Loucy (cell line): ENCODE measurements around the gene CACNA2D3.

Experiments
- EZH2phosphoT487 ChIP-seq: fragments of 200-600 bp; IDR thresholded peaks from 2 replicates; pipeline ENCODE4 v1.6.1; 2018; ENCODE audit warnings: antibody characterized with exemption, mild to moderate bottlenecking, moderate library complexity, borderline replicate concordance
- TF ChIP-seq, protein P1 (sequence below): fragments of 200-600 bp; sonication (generic); conservative IDR thresholded peaks from 2 replicates; pipeline ENCODE4 v1.5.1; 2014; ENCODE audit warnings: mild to moderate bottlenecking, antibody characterized with exemption, low read length

DNA sequence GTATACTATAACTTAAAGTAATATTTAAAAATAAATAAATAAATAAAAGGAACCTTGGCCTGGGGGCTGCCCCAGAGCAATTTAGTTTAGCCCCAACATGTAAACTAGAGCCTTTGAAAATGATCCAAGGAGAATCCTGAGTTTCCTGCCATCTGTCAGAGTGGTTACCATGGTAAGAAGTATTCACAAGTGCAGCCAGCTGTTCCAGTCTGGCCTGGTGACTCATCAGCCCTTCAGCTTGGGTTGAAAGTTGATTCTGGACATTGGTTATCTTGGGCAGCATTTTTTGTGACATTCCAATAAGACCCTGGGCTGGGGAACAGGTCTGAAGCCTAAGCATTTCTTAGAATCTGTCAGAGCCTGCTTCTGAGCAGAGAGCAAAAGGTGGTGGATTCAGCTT lies 878.2 kb downstream of the CACNA2D3 start:
- TF ChIP-seq, protein P1, sequence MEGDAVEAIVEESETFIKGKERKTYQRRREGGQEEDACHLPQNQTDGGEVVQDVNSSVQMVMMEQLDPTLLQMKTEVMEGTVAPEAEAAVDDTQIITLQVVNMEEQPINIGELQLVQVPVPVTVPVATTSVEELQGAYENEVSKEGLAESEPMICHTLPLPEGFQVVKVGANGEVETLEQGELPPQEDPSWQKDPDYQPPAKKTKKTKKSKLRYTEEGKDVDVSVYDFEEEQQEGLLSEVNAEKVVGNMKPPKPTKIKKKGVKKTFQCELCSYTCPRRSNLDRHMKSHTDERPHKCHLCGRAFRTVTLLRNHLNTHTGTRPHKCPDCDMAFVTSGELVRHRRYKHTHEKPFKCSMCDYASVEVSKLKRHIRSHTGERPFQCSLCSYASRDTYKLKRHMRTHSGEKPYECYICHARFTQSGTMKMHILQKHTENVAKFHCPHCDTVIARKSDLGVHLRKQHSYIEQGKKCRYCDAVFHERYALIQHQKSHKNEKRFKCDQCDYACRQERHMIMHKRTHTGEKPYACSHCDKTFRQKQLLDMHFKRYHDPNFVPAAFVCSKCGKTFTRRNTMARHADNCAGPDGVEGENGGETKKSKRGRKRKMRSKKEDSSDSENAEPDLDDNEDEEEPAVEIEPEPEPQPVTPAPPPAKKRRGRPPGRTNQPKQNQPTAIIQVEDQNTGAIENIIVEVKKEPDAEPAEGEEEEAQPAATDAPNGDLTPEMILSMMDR = no peak
- no peak for TF ChIP-seq EZH2phosphoT487
